ENCODE results near the gene P2RX6. TPM values are rescaled to one million over a fixed set of nuclear protein-coding genes. Genes with fewer than 3 reads are reported as not detected.

The P2RX6 gene
- total and polyA plus RNA-seq, 2 donors (not counting 3 experiments of a cell fraction or from before 2014, with no cell fraction given), result 0.06 TPM; not detected in 1

DNA sequence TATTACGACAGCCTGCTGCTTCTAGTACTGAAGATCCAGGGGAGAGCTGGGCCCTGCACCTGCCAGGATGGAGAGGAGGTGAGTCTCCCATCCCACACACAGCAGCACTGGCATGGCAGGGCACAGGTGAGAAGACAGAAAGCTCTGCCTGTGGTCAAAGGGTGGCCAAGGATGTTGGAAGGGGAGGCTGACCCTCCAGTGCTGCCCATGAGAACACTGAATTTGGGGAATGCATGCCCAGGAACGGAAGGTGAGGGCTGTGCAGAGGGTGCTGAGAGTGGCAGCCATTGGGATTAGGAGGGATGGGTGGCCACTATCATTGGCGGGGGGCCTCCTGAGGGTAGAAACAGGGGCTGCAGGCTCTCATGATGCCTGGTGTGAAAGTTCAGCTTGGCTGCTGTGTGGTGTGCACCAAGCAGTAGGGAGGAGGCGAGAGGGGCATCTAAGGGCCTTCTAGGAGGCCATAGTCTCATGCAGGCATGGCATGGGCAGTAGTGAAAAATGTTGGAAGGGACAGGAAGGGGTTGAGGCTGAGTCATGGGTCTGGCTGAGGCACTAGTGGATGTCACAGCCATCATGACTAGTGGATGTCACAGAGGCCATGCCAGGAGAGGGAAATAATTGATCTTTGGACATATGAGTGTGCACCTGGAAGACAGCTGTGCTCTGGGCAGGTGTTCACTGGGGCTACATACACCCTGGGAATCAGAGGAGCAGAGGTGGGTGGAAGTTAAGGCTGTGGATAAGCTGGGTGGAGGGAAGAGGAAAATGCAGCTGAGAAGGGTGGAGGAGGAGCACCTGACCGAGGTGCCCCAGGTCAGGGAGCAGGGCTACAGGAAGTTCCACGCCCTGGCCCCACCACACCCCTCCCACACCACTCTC is 28.3 kb downstream of the P2RX6 start:
- Histone ChIP-seq H3K9me3 (replicated peaks; ENCODE audit: control insufficient read depth, insufficient read depth, low read length) (no peaks in the 10 kb centered on the region), H3K4me3 (replicated peaks in 1 of 3; ENCODE audit: insufficient read depth in 1 of 3, low read depth in 1 of 3, low read length in 3 of 3) (no peak overlapping the region), H3K9me1 (replicated peaks; ENCODE audit: control insufficient read depth, extremely low read depth, insufficient read depth, low read length) (no peaks in the 10 kb centered on the region), H3K9ac (replicated peaks; ENCODE audit: extremely low read depth, insufficient read depth, low read length) (no peak overlapping the region), H3K27ac (ENCODE audit: insufficient read depth, low read depth, low read length) (no peak overlapping the region), H3K79me2 (ENCODE audit: control insufficient read depth, insufficient read depth, low read length) (no peaks in the 10 kb centered on the region), H4K20me1 (replicated peaks; ENCODE audit: control insufficient read depth, extremely low read depth, insufficient read depth, low read length) (no peaks in the 10 kb centered on the region), H2AFZ (ENCODE audit: low read depth, low read length) (no peak overlapping the region), H3K4me1 (ENCODE audit: control insufficient read depth, extremely low read depth, insufficient read depth, low read length) (peaks cover 5% of the 10 kb centered on the region), H3K4me2 (ENCODE audit: insufficient read depth, low read length) (no peak overlapping the region), H3K36me3 (ENCODE audit: control insufficient read depth in 2 of 2, extremely low read depth in 1 of 2, insufficient read depth in 2 of 2, low read length in 2 of 2) (no peaks in the 10 kb centered on the region), H3K27me3 (ENCODE audit: control insufficient read depth in 2 of 2, insufficient read depth in 2 of 2, low read length in 2 of 2) (no peaks in the 10 kb centered on the region)
- CTCF ChIA-PET, result interaction anchor here (1.5 kb wide), 1 partner anchor 60 kb away, joined by 3 read pairs; no protein-coding TSS in a partner anchor
- BruUV-seq (replicated peaks), result no TSS peak
- no peak for TF ChIP-seq FOS (IDR thresholded peaks at IDR 0.05; ENCODE audit: borderline replicate concordance, insufficient read depth, low read length)
- no peak for TF ChIP-seq EZH2 (IDR thresholded peaks at IDR 0.05; ENCODE audit: borderline replicate concordance, low read depth, low read length, severe bottlenecking)
- intact Hi-C loops (cut with micrococcal nuclease) (no loop called here), dilution Hi-C loops (cut with MboI; ENCODE audit: extremely low pct_ligation_motif_present, low sequenced_read_pairs) (no loop called here)
- POLR2A ChIA-PET, result no interaction called here
- FAIRE-seq (no peak), DNase-seq (ENCODE audit: low read depth, low spot score) (no peak)

DNA sequence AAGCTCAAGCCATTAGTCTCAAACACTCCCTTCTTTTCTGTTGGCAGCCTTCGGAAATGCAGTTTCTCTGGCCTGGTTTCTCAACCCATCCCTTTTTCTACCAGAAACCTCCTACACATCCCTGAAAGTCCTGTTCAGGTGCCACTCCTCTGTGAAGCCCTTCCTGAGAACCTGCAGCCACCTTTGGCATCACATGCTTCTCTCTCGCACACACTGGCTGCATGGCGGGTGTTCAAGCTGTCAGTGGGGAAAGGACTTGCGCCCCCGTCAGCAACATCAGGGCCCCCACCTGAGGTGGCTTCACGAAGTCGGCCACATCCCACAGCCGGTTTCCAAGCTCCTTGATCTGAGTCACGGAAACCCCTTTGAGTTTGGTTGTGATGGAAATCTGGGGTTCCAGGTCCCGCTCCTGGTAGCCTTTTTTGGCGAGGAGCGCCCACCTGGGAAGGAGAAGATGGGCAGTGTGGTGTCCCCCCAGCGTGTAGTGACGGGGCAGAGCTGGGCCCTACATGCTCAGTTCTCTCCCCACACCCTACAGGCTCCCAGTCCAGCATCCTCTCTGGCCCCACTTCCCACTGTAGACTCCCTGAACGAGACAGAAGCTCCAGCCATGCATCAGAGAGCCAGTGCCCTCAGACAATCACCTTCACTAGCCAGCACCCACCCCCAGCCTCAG is 29.0 kb downstream of the P2RX6 start:
- no peak overlapping the region for H2AFZ ChIP-seq (ENCODE audit: low read depth, low read length)
- H3K9ac ChIP-seq (replicated peaks; ENCODE audit: extremely low read depth, insufficient read depth, low read length), result no peak overlapping the region
- no peak for DNase-seq (ENCODE audit: low read depth, low spot score)
- H3K4me2 ChIP-seq (ENCODE audit: insufficient read depth, low read length), result no peak overlapping the region
- no peaks in the 10 kb centered on the region for H4K20me1 ChIP-seq (replicated peaks; ENCODE audit: control insufficient read depth, extremely low read depth, insufficient read depth, low read length)
- no peaks in the 10 kb centered on the region for H3K9me1 ChIP-seq (replicated peaks; ENCODE audit: control insufficient read depth, extremely low read depth, insufficient read depth, low read length)
- no TSS peak for BruUV-seq (replicated peaks)
- intact Hi-C loops (cut with micrococcal nuclease), result loop anchor here (2.0 kb wide), 1 partner anchor 29 kb away; the partner anchor contains the start of gene P2RX6
- H3K4me3 ChIP-seq (replicated peaks in 1 of 3; ENCODE audit: insufficient read depth in 1 of 3, low read depth in 1 of 3, low read length in 3 of 3), result no peak overlapping the region
- no peaks in the 10 kb centered on the region for H3K79me2 ChIP-seq (ENCODE audit: control insufficient read depth, insufficient read depth, low read length)
- H3K4me1 ChIP-seq (ENCODE audit: control insufficient read depth, extremely low read depth, insufficient read depth, low read length), result peaks cover 5% of the 10 kb centered on the region
- CTCF ChIA-PET, result interaction anchor here (1.5 kb wide), 1 partner anchor 59 kb away, joined by 3 read pairs; no protein-coding TSS in a partner anchor
- no peak for FAIRE-seq
- dilution Hi-C loops (cut with MboI; ENCODE audit: extremely low pct_ligation_motif_present, low sequenced_read_pairs), result no loop called here
- TF ChIP-seq, protein P1, sequence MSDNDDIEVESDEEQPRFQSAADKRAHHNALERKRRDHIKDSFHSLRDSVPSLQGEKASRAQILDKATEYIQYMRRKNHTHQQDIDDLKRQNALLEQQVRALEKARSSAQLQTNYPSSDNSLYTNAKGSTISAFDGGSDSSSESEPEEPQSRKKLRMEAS (IDR thresholded peaks at IDR 0.05; ENCODE audit: insufficient read depth, insufficient read length), result no peak
- no peak for TF ChIP-seq POLR2A (IDR thresholded peaks at IDR 0.05; ENCODE audit: low read depth, low read length)
- no peak for TF ChIP-seq JUN (IDR thresholded peaks at IDR 0.05; ENCODE audit: borderline replicate concordance, insufficient read depth, insufficient read length, low read depth)
- TF ChIP-seq FOS (IDR thresholded peaks at IDR 0.05; ENCODE audit: borderline replicate concordance, insufficient read depth, low read length), result no peak
- TF ChIP-seq, protein P2, sequence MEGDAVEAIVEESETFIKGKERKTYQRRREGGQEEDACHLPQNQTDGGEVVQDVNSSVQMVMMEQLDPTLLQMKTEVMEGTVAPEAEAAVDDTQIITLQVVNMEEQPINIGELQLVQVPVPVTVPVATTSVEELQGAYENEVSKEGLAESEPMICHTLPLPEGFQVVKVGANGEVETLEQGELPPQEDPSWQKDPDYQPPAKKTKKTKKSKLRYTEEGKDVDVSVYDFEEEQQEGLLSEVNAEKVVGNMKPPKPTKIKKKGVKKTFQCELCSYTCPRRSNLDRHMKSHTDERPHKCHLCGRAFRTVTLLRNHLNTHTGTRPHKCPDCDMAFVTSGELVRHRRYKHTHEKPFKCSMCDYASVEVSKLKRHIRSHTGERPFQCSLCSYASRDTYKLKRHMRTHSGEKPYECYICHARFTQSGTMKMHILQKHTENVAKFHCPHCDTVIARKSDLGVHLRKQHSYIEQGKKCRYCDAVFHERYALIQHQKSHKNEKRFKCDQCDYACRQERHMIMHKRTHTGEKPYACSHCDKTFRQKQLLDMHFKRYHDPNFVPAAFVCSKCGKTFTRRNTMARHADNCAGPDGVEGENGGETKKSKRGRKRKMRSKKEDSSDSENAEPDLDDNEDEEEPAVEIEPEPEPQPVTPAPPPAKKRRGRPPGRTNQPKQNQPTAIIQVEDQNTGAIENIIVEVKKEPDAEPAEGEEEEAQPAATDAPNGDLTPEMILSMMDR (IDR thresholded peaks at IDR 0.05; ENCODE audit: extremely low read depth in 1 of 2, insufficient read depth in 1 of 2, low read depth in 1 of 2, low read length in 2 of 2), result no peak
- TF ChIP-seq EZH2 (IDR thresholded peaks at IDR 0.05; ENCODE audit: borderline replicate concordance, low read depth, low read length, severe bottlenecking), result no peak
- TF ChIP-seq POLR2AphosphoS5 (IDR thresholded peaks at IDR 0.05; ENCODE audit: insufficient read depth, low read depth, low read length), result no peak
- no peak for TF ChIP-seq GATA2 (IDR thresholded peaks at IDR 0.05; ENCODE audit: insufficient read depth, insufficient read length, low read depth, low read length)
- TF ChIP-seq MYC (IDR thresholded peaks at IDR 0.05; ENCODE audit: low read depth, low read length), result no peak
- no peaks in the 10 kb centered on the region for H3K36me3 ChIP-seq (ENCODE audit: control insufficient read depth in 2 of 2, extremely low read depth in 1 of 2, insufficient read depth in 2 of 2, low read length in 2 of 2)
- H3K27me3 ChIP-seq (ENCODE audit: control insufficient read depth in 2 of 2, insufficient read depth in 2 of 2, low read length in 2 of 2), result no peaks in the 10 kb centered on the region
- POLR2A ChIA-PET, result no interaction called here
- no peaks in the 10 kb centered on the region for H3K9me3 ChIP-seq (replicated peaks; ENCODE audit: control insufficient read depth, insufficient read depth, low read length)
- no peak overlapping the region for H3K27ac ChIP-seq (ENCODE audit: insufficient read depth, low read depth, low read length)

All from endothelial cell of umbilical vein (primary cell).